Measurements from ENCODE around the gene POM121C.
"Not testable (repeated sequence)": the region's sequence is repeated elsewhere in the genome, so short reads cannot be mapped to it uniquely, and the experiment has no call there.

POM121C gene

GRCh38 chr7:75485979-75486643, at the start of gene POM121C:
TSS of gene POM121C (minus strand) at chr7:75486299. CDS start at chr7:75441496, 44,803 bp downstream.
- DNase-seq (ENCODE audit: low read depth in 2 of 2), result peak; percentile 51 to 58

- peak; percentile 6 to 12 for DNase-seq (ENCODE audit: low read depth in 2 of 2)
These were observed 48.7 kb upstream of the POM121C start for GRCh38 chr7:75534727-75535307.

- DNase-seq (ENCODE audit: low read depth in 2 of 2), result no peak
These were observed 47.8 kb upstream of the POM121C start for GRCh38 chr7:75533926-75534325.

- DNase-seq (ENCODE audit: low read depth in 2 of 2), result no peak
These were observed 46.5 kb upstream of the POM121C start for GRCh38 chr7:75532639-75533038.

- DNase-seq (ENCODE audit: low read depth in 2 of 2), result no peak
These were observed 45.3 kb upstream of the POM121C start for GRCh38 chr7:75531359-75531821.

- not testable (repeated sequence) for DNase-seq (ENCODE audit: low read depth in 2 of 2)
These were observed 41.2 kb upstream of the POM121C start for GRCh38 chr7:75527224-75527722.

GRCh38 chr7:75521727-75522126, 35.6 kb upstream of the POM121C start:
- not testable (repeated sequence) for DNase-seq (ENCODE audit: low read depth in 2 of 2)

GRCh38 chr7:75518842-75519241, 32.7 kb upstream of the POM121C start:
- not testable (repeated sequence) for DNase-seq (ENCODE audit: low read depth in 2 of 2)

- DNase-seq (ENCODE audit: low read depth in 2 of 2), result not testable (repeated sequence)
These were observed 22.9 kb upstream of the POM121C start for GRCh38 chr7:75509033-75509432.

- not testable (repeated sequence) for DNase-seq (ENCODE audit: low read depth in 2 of 2)
These were observed 5.9 kb upstream of the POM121C start, which contains the start of gene SPDYE5 for GRCh38 chr7:75492020-75492419. TSS of gene SPDYE5 (plus strand) at chr7:75492320. CDS start at chr7:75494048, 1,728 bp downstream.

GRCh38 chr7:75485355-75485978, 632 bp downstream of the POM121C start:
- DNase-seq (ENCODE audit: low read depth in 2 of 2), result not testable (repeated sequence)

GRCh38 chr7:75480313-75480712, 5.8 kb downstream of the POM121C start:
- not testable (repeated sequence) for DNase-seq (ENCODE audit: low read depth in 2 of 2)

GRCh38 chr7:75477457-75477856, 8.6 kb downstream of the POM121C start:
- DNase-seq (ENCODE audit: low read depth in 2 of 2), result not testable (repeated sequence)

- not testable (repeated sequence) for DNase-seq (ENCODE audit: low read depth in 2 of 2)
These were observed 15.9 kb downstream of the POM121C start for GRCh38 chr7:75470166-75470565.

GRCh38 chr7:75460541-75460940, 25.6 kb downstream of the POM121C start:
- not testable (repeated sequence) for DNase-seq (ENCODE audit: low read depth in 2 of 2)

- DNase-seq (ENCODE audit: low read depth in 2 of 2), result not testable (repeated sequence)
These were observed 28.1 kb downstream of the POM121C start for GRCh38 chr7:75458034-75458433.

- DNase-seq (ENCODE audit: low read depth in 2 of 2), result not testable (repeated sequence)
These were observed 29.7 kb downstream of the POM121C start for GRCh38 chr7:75456403-75456802.

GRCh38 chr7:75452494-75452955, 33.6 kb downstream of the POM121C start:
- DNase-seq (ENCODE audit: low read depth in 2 of 2), result not testable (repeated sequence)

GRCh38 chr7:75449946-75450345, 36.2 kb downstream of the POM121C start:
- not testable (repeated sequence) for DNase-seq (ENCODE audit: low read depth in 2 of 2)

GRCh38 chr7:75442465-75443111, 43.5 kb downstream of the POM121C start:
- DNase-seq (ENCODE audit: low read depth in 2 of 2), result peak in 1 of 2 experiments; percentile 1

GRCh38 chr7:75442101-75442464, 44.0 kb downstream of the POM121C start:
- DNase-seq (ENCODE audit: low read depth in 2 of 2), result not testable (repeated sequence)

- DNase-seq (ENCODE audit: low read depth in 2 of 2), result not testable (repeated sequence)
These were observed 47.1 kb downstream of the POM121C start for GRCh38 chr7:75439000-75439399.

Data from fibroblast of skin of left biceps (primary cell).